Activated naive CD8-positive, alpha-beta T cell (primary cell): ENCODE data around the gene AGAP2.
A peak's percentile ranks its signal among the peaks of the same experiment; 100 is the strongest.

Source experiments
- H3K27ac Mint-ChIP-seq: one replicate; pipeline ENCODE4 v1.8.0; 2021; ENCODE audit warnings: mixed read lengths
- H3K27me3 Mint-ChIP-seq: one replicate; pipeline ENCODE4 v1.8.0; 2021; ENCODE audit warnings: mixed read lengths
- H3K36me3 Mint-ChIP-seq: one replicate; pipeline ENCODE4 v1.8.0; 2021; ENCODE audit warnings: mixed read lengths
- H3K4me1 Mint-ChIP-seq: one replicate; pipeline ENCODE4 v1.8.0; 2021; ENCODE audit warnings: low read depth, mixed read lengths
- H3K4me3 Mint-ChIP-seq: one replicate; pipeline ENCODE4 v1.8.0; 2021; ENCODE audit warnings: mild to moderate bottlenecking, mixed read lengths
- H3K9me3 Mint-ChIP-seq: one replicate; pipeline ENCODE4 v1.8.0; 2021; ENCODE audit warnings: low read depth, mixed read lengths

AGAP2 gene

DNA sequence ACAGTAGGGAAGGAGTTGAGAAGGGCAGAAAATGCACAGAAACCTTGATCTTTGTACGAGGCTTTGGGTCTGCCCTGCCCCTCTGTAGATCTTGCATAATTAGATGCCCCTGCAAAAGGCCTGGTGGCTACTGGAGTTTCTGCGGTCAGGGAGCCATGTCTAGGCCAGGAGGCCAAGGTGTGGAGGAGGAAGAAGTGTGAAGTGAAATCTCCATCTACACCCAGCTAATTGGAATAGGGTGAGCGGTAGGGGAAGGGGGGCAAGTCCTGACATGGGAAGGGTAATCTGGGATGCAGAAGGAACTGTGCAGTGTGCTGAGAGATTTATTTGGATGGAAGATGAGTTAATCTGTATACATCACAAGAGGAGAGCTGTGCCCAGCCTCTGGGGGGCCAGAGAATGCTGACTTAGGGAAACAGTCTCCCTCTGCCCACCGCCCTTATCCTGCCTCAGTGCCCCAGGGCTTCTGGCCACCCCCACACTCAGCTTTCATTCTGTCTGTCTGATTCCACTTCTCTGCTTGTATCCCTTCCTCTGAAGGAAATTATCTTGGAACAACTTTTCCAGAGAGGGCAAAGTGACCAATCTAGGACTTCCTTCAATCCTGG is 23.0 kb upstream of the AGAP2 start:
- Mint-ChIP-seq H3K9me3 (no peaks in the 10 kb centered on the region), H3K27ac (no peak overlapping the region), H3K4me1 (peaks cover 43% of the 10 kb centered on the region), H3K27me3 (no peaks in the 10 kb centered on the region), H3K36me3 (peaks cover 6% of the 10 kb centered on the region), H3K4me3 (no peak overlapping the region)

DNA sequence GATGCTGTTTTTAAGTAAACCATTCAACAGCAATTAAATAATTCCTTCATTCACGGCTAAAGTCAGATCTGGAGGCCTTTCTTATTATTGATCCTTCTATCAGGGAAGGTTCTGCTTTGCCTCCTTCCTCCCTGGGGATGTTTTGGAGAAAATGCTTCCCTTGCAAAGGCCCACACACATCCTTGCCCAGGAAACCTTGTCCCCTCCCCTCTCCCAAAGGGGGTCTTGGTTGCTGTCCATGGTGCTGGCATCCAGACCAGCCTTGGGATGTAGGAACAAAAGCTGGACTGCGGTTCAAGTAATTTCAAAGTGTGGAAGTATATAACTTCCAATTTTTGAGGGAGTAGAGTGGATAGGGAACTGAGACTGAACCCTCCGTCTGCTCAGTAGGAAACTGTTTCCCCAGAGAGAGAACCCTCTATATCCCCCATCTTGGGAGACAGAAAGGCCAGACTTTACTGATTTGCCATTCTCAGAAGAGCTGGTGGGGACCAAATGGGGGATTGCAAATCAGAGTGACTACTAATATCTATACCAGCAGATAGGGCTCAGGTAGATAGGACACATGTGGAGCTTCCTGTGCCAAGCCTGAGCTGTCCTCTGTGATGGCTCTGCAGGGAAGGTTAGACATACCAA is 21.9 kb upstream of the AGAP2 start:
- Mint-ChIP-seq H3K27me3 (no peaks in the 10 kb centered on the region), H3K36me3 (peaks cover 6% of the 10 kb centered on the region)

DNA sequence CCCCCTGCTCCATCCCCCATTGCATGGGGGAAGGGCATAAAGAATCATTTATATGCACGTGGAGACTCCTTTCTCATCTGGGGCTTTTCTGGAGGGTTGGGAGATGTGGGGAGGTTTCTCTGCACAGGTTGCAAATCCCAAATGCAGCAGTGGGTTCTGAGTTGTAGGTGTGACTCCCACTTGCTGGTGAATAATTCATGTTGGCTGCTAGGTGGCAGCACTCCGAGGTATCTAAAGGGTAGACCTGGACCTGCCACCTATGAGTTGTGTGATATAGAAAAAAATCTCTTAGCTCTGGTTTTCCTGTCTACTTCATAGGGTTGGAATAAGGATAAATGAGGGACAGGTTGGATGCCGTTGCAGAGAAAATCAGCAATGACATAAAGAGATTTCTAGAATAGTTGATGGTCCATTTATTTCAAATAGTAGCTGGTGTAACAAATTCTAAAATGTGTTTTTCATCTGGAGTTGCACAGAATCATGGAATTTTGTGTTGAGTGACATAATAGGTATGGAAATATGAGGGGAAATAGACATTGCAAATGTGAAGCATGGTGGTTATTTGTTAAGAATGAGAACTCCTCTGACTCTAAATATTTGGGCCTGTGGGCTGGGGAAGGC is 20.9 kb upstream of the AGAP2 start:
- H3K27ac Mint-ChIP-seq, result no peak overlapping the region
- H3K9me3 Mint-ChIP-seq, result no peaks in the 10 kb centered on the region
- H3K4me3 Mint-ChIP-seq, result no peak overlapping the region
- H3K36me3 Mint-ChIP-seq, result peaks cover 6% of the 10 kb centered on the region
- peaks cover 39% of the 10 kb centered on the region for H3K4me1 Mint-ChIP-seq
- H3K27me3 Mint-ChIP-seq, result no peaks in the 10 kb centered on the region

More for the DNA sequence above, 21.9 kb upstream of the AGAP2 start:
- no peak overlapping the region for H3K27ac Mint-ChIP-seq
- no peaks in the 10 kb centered on the region for H3K9me3 Mint-ChIP-seq
- H3K4me3 Mint-ChIP-seq, result no peak overlapping the region
- peaks cover 42% of the 10 kb centered on the region for H3K4me1 Mint-ChIP-seq

DNA sequence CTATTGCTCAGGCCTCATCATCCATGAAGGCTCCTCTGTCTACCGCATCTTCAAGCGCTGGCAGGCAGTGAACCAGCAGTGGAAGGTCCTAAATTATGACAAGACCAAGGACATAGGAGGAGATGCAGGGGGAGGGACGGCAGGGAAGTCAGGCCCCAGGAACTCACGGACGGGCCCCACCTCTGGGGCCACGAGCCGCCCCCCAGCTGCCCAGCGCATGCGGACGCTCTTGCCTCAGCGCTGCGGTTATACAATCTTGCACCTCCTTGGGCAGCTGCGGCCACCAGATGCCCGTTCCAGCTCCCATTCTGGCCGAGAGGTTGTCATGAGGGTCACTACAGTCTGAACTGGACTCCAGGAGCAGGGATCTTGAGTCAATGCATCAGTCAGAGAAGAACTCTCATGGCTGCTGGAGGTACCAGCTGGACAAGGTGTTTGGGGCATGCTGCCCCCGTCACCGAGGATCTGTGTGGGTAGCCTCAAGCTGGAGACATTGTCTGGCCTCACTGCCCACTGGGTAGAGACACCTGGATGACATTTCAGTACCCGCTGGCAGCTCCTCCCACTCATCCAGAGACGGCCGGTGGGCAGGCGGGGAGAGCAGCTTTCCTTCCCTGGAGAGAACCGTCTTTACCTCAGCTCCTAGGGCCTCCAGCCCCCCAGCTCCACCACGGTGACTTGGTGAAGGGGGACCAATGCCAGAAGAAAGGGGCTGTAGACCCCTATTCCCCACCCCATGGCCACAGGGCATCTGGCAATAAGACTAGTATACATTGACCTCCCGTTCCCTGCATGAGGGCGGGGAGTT is 20.2 kb upstream of the AGAP2 start:
- Mint-ChIP-seq H3K4me3 (no peak overlapping the region), H3K27me3 (no peaks in the 10 kb centered on the region), H3K4me1 (peaks cover 40% of the 10 kb centered on the region), H3K36me3 (peaks cover 3% of the 10 kb centered on the region), H3K9me3 (no peaks in the 10 kb centered on the region), H3K27ac (no peak overlapping the region)

DNA sequence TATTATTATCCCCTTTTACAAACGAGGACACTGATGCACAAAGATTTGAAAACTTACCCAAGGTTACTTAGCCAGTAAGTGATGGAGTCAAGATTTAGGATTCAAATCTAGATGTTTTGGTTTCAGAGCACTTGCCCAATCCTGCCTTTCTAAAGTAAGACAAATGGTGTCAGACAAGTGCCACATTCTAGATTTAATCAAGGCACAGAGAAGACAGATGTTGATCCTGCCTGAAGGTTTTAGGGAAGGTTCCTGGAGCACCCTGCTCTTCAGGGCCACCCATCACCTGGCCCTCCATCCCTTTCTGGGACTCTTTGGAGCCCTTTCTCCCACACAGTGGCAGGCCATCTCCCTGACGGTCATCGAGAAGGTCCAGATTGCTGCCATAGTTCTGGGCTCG is 19.2 kb upstream of the AGAP2 start:
- Mint-ChIP-seq H3K4me3 (no peak overlapping the region), H3K27me3 (no peaks in the 10 kb centered on the region), H3K9me3 (no peaks in the 10 kb centered on the region), H3K36me3 (no peaks in the 10 kb centered on the region), H3K4me1 (peaks cover 45% of the 10 kb centered on the region), H3K27ac (no peak overlapping the region)

DNA sequence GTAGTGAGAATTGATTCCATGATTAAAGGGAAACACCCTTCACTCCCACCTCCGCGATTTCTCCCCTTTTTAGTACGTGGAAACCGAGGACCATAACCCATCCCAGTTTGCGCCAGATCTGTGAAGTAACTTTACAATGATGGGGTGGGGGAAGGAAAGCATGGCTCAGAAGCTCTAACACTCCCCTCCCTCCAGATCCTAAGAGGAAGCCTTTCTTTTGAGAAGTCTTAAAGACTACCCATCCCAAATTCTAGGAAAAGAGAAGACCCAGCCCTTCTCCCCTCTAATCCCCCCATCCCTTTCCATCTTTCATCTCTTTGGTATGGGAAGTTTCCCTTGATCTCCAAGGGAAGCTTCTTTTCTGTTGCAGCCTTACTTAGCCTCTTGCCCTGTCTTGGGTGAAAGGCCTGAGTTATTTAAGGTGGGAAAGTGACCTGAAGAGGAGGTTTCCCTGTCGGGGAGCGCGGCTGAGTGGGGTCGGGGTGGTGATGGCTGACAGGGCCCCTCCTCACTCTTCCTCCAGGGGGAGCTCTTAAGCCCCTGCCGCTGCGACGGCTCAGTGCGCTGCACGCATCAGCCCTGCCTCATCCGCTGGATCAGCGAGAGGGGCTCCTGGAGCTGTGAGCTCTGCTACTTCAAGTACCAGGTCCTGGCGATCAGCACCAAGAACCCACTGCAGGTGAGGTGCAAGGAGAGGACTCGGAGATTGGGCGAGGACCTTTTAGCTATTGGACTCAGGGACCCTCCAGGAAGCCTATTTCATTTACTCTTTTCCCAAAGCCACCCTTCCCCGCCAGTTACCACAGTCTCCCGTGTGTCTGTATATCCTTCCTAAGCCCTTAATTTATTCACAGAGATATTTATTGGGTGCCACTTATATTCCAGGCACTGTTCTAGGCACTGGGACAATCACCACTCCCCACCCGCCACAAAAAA is 18.1 kb upstream of the AGAP2 start:
- peak overlapping the region; percentile 91 for H3K4me3 Mint-ChIP-seq
- peaks cover 1% of the 10 kb centered on the region for H3K36me3 Mint-ChIP-seq
- peaks cover 53% of the 10 kb centered on the region for H3K4me1 Mint-ChIP-seq
- H3K9me3 Mint-ChIP-seq, result no peaks in the 10 kb centered on the region
- H3K27me3 Mint-ChIP-seq, result no peaks in the 10 kb centered on the region
- H3K27ac Mint-ChIP-seq, result peak overlapping the region; percentile 82

DNA sequence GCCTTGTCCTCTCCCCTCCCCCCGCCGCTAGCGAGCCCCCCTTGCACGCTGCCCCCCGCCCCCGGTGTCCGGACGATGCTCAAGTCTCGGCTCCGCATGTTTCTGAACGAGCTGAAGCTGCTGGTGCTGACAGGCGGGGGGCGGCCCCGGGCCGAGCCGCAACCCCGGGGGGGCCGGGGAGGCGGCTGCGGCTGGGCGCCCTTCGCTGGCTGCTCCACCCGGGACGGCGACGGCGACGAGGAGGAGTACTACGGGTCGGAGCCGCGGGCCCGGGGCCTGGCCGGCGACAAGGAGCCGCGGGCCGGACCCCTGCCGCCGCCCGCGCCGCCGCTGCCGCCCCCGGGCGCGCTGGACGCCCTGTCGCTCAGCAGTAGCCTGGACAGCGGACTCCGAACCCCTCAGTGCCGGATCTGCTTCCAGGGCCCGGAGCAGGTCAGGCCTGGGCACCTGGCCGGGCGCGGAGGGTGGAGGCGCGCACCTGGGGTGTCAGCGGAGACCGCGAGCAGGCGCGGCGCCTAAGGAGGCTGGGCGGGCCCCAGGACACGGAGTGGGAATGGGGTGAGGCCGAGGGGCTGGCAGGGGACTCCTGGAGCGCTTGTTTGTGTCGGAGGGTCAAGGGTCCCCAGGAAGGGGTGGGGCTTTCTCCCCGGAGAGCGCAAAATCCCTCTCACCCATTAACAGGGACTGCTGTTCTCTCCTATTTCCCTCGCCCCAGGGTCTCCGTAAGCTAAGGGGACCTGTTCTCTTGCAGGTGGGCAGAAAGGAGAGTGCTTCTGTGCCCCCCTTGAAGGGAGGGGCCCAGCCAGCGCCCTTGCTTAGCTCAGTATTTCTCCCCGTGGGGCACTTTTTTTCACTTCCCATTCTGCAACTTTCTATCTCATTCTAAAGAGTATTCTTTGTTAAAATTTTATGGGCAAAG is 17.2 kb upstream of the AGAP2 start:
- peak overlapping the region; percentile 68 for H3K27ac Mint-ChIP-seq
- H3K36me3 Mint-ChIP-seq, result peaks cover 9% of the 10 kb centered on the region
- peak overlapping the region; percentile 91 for H3K4me3 Mint-ChIP-seq
- no peaks in the 10 kb centered on the region for H3K27me3 Mint-ChIP-seq
- H3K4me1 Mint-ChIP-seq, result peaks cover 62% of the 10 kb centered on the region
- no peaks in the 10 kb centered on the region for H3K9me3 Mint-ChIP-seq

DNA sequence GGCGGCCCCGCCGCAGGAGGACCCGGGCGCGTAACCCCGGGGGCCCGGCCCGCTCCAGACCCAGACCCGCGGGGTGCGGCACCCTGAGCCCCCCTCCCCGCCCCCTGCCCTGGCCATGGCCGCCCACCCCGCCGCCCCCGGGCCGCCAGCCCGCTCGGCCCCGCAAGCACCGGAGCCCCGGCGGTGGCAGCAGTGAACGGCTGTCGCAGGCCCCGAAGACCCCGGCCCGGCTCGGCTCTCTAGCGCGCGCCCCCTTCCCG is 16.6 kb upstream of the AGAP2 start:
- H3K4me1 Mint-ChIP-seq, result peaks cover 68% of the 10 kb centered on the region
- H3K9me3 Mint-ChIP-seq, result no peaks in the 10 kb centered on the region
- no peak overlapping the region for H3K27ac Mint-ChIP-seq
- no peaks in the 10 kb centered on the region for H3K27me3 Mint-ChIP-seq
- H3K4me3 Mint-ChIP-seq, result no peak overlapping the region
- H3K36me3 Mint-ChIP-seq, result peaks cover 12% of the 10 kb centered on the region

DNA sequence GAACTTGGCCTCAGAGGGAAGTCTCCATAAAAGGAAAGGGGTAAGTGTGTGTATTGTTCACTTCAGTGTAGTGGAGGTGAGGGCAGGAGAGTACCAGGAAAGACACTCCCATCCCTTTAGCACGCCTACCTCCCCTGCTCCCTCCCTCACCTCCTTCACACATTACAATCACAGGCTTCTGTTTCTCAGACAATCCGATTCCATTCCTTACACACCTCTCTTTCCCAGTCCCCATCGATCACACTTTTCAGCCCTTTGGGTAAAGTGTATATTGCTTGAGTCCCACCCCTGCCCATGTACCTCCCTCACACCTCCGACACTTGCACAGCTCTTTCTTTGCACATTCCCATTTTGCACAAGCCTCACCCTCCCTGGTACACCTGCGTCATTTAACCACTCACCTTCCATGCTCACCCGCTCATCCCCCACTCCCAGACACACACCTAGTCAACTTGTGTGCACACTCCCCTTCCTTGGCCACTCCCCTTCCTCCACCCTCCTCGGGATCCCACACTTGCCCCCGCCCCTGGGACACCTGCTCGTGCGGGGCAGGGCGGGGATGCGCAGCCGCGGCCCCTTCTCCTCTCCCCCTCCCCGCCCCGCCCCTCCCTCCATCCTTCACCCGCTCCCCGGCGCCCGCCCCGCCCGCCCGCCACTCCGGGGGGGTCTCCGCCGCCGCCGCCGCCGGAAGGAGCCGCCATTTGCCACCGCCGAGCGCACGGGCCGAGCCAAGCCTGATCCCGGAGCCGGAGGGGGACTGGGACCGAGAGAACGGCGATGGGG is 16.1 kb upstream of the AGAP2 start, which contains the start of gene MARCHF9:
MARCHF9 (plus strand) TSS at position 693 of the 783 bp plus-strand sequence. CDS start 426 bp downstream, outside the sequence.
- Mint-ChIP-seq H3K4me3 (peak within 1 kb of the TSS; percentile 91), H3K9me3 (no peaks in the 10 kb centered on the region), H3K27me3 (no peaks in the 10 kb centered on the region), H3K36me3 (peaks cover 13% of the 10 kb centered on the region), H3K4me1 (peaks cover 64% of the 10 kb centered on the region), H3K27ac (peak within 1 kb of the TSS; percentile 67)

DNA sequence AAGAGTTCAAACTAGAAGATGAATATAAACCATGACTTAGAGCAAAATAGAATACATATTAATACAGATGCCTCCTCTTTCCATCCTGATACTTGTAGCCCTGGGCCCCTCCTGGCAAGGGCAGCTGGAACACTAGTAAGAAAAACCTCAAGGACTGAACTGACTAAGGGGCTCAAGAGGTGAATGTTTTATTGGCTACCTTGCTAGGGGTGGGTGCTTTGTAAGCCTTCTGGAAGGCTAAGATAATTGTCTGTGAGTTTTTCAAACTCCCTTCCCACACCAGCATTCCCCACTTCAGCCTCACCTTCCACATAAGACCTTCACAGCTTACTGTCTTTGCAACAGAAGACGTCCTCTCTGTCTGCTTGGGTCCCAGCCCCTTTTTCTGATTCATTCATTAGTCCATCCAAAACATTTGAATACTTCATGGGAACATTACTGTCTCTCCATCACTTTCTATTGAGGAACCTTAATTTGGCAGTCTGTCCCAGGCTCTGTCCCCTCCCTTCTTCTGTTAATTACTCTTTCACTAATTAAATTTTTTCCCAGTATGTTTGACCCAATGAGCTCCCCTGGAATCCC is 15.3 kb upstream of the AGAP2 start:
- H3K9me3 Mint-ChIP-seq, result no peaks in the 10 kb centered on the region
- H3K27ac Mint-ChIP-seq, result peak overlapping the region; percentile 67
- peaks cover 59% of the 10 kb centered on the region for H3K4me1 Mint-ChIP-seq
- H3K4me3 Mint-ChIP-seq, result peak overlapping the region; percentile 91
- H3K27me3 Mint-ChIP-seq, result no peaks in the 10 kb centered on the region
- H3K36me3 Mint-ChIP-seq, result peaks cover 13% of the 10 kb centered on the region

DNA sequence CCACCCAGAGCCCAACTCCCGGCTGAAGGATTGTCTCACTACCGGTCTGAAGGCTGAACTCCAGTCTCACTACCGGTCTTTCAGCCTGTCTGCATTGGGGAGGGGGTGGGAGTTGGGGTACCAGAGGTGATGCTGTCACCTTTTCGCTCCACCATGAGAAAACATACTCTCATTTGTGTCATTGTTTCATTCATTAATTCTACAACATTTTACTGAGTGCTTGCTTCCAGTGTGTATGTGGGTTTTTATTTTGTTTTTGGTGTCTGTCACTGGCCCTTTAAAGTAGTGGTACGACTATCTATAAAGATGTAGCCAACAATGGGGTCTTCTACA is 14.1 kb upstream of the AGAP2 start:
- no peaks in the 10 kb centered on the region for H3K27me3 Mint-ChIP-seq
- H3K9me3 Mint-ChIP-seq, result no peaks in the 10 kb centered on the region
- peak overlapping the region; percentile 99 for H3K27ac Mint-ChIP-seq
- H3K4me3 Mint-ChIP-seq, result peak overlapping the region; percentile 99
- H3K4me1 Mint-ChIP-seq, result peaks cover 56% of the 10 kb centered on the region
- H3K36me3 Mint-ChIP-seq, result peaks cover 13% of the 10 kb centered on the region

DNA sequence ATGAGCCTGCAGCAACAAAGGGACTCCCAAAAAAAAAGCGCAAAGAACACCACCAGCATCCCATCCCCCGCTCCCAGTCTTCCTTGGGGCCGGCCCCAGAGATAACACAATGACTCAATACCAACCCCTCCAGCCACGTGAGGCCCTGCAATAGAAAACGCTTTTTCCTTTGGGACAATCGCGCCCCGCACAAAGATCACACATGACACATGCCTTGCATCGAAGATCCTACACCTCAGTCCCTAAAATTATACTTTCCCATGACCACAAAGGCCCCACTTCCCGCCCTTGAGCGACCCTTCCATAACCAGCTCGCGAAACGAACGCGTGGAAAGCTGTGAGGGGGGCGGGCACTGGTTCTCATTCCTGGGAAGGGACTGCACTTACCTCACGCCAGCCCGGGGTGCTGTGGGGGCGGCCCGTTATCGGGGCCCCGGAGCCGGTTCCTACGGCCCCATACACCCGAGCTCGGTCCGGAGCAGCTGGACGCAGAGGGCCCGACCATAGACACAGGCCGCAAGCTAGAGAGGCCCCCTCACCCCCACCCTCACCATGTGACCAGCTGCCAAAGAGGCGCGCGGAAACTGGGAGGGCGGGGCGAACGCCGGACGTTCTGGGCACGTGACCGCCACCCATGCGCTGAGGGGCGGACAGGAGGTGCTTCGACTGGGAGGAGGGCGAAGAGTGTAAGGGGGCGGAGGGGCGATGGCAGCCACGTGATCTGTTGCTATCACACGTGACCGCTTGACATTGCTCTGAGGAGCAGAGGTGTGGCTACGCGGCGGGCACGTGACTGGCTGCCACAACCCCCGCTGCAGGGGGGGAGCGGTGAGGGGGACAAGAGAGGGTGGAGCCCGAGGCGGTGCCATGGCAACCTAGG is 13.5 kb upstream of the AGAP2 start, which contains the start of gene CDK4:
CDK4 (minus strand) TSS at position 523 of the 880 bp plus-strand sequence. CDS start 593 bp downstream, outside the sequence.
- no peaks in the 10 kb centered on the region for H3K9me3 Mint-ChIP-seq
- peaks cover 13% of the 10 kb centered on the region for H3K36me3 Mint-ChIP-seq
- peak within 1 kb of the TSS; percentile 99 for H3K27ac Mint-ChIP-seq
- no peaks in the 10 kb centered on the region for H3K27me3 Mint-ChIP-seq
- H3K4me1 Mint-ChIP-seq, result peaks cover 56% of the 10 kb centered on the region
- H3K4me3 Mint-ChIP-seq, result peak within 1 kb of the TSS; percentile 99
